Fibroblast of lung (primary cell): Measurements from ENCODE around the gene NCEH1. TPM values are rescaled to one million over a fixed set of nuclear protein-coding genes. Genes with fewer than 3 reads are reported as not detected.
A peak's percentile ranks its signal among the peaks of the same experiment; 100 is the strongest.
"Not testable (repeated sequence)": the region's sequence is repeated elsewhere in the genome, so short reads cannot be mapped to it uniquely, and the experiment has no call there.

Experiments
- DNase-seq, 2 donors: peaks; one replicate each; pipeline versions ENCODE4 v3.0.0 to v3.0.0-alpha.2; 2010; ENCODE audit warnings: low read depth in 2 of 2
- H2AFZ ChIP-seq: 2 replicates; pipeline ENCODE4 v1.5.1; 2012; ENCODE audit warnings: low read length, control low read depth, inconsistent platforms
- H3K27ac ChIP-seq: 2 replicates; pipeline ENCODE4 v1.5.1; 2011; ENCODE audit warnings: low read length, control low read depth; ENCODE audit not compliant: insufficient read depth
- H3K27me3 ChIP-seq: 2 replicates; pipeline ENCODE4 v1.5.1; 2011; ENCODE audit warnings: mild to moderate bottlenecking, low read length; ENCODE audit not compliant: control insufficient read depth, insufficient read depth
- H3K36me3 ChIP-seq: 2 replicates; pipeline ENCODE4 v1.5.1; 2011; ENCODE audit warnings: low read length; ENCODE audit not compliant: control insufficient read depth, insufficient read depth
- H3K4me1 ChIP-seq: 2 replicates; pipeline ENCODE4 v1.5.1; 2011; ENCODE audit warnings: low read length; ENCODE audit not compliant: control insufficient read depth, insufficient read depth; ENCODE audit errors: extremely low read depth
- H3K4me2 ChIP-seq: 2 replicates; pipeline ENCODE4 v1.5.1; 2011; ENCODE audit warnings: low read length, control low read depth; ENCODE audit not compliant: insufficient read depth; ENCODE audit errors: extremely low read depth
- H3K4me3 ChIP-seq, 4 experiments: fragments of 200-600 bp in 1 of 4; sonication (generic) in 1 of 4; replicated peaks in 1 of 4; 2 replicates each; pipeline ENCODE4 v1.5.1; 2011 to 2016; ENCODE audit warnings: low read length in 4 of 4, low read depth in 3 of 4, mild to moderate bottlenecking in 3 of 4, control low read depth in 2 of 4, inconsistent platforms in 1 of 4, mixed read lengths in 1 of 4; ENCODE audit not compliant: insufficient read depth in 1 of 4; ENCODE audit errors: control extremely low read depth in 1 of 4
- H3K79me2 ChIP-seq: 2 replicates; pipeline ENCODE4 v1.5.1; 2012; ENCODE audit warnings: mild to moderate bottlenecking, low read length, inconsistent platforms; ENCODE audit not compliant: control insufficient read depth, insufficient read depth
- H3K9ac ChIP-seq: 2 replicates; pipeline ENCODE4 v1.5.1; 2011; ENCODE audit warnings: mild to moderate bottlenecking, low read length, control low read depth; ENCODE audit not compliant: insufficient read depth
- H3K9me3 ChIP-seq: 2 replicates; pipeline ENCODE4 v1.5.1; 2012; ENCODE audit warnings: low read depth, low read length; ENCODE audit not compliant: control insufficient read depth, insufficient read depth
- H4K20me1 ChIP-seq: 2 replicates; pipeline ENCODE4 v1.5.1; 2011; ENCODE audit warnings: low read length; ENCODE audit not compliant: control insufficient read depth, insufficient read depth; ENCODE audit errors: extremely low read depth
- CTCF ChIP-seq, 2 donors: IDR thresholded peaks in 1 of 2; conservative IDR thresholded peaks in 1 of 2; 1 replicate in 1 of 2; 2 replicates in 1 of 2; pipeline ENCODE4 v1.5.1; 2011 to 2012; ENCODE audit warnings: low read length in 2 of 2, control low read depth in 1 of 2, inconsistent platforms in 1 of 2, low read depth in 1 of 2, mild to moderate bottlenecking in 1 of 2
- EZH2 ChIP-seq: IDR thresholded peaks from 2 replicates; pipeline ENCODE4 v1.5.1; 2012; ENCODE audit warnings: low read length, control low read depth, mild to moderate bottlenecking; ENCODE audit errors: missing control alignments
- polyA minus RNA-seq: library from RNA; depleted of rRNA, polyadenylated mRNA; stranded (reverse); fragments of >200 nt; gene quantifications from 2 replicates; pipeline ENCODE4 v1.2.3, GENCODE V29; 2011; ENCODE audit warnings: low replicate concordance
- polyA plus RNA-seq, 2 donors: library from polyadenylated mRNA; depleted of rRNA in 1 of 2; stranded (reverse) in 1 of 2; unstranded in 1 of 2; fragments of >200 nt; gene quantifications; 2 replicates each; pipeline ENCODE4 v1.2.1, GENCODE V29; 2011 to 2012; ENCODE audit warnings: missing spikeins in 1 of 2
- total RNA-seq: library from RNA; depleted of rRNA; stranded (reverse); fragments of >200 nt; gene quantifications from 2 replicates; pipeline ENCODE4 v1.2.1, GENCODE V29; 2014

The NCEH1 gene
- total RNA-seq: 3.1 and 9.9 TPM in 2 replicates
- polyA plus RNA-seq: 11.4 and 42.4 TPM in 2 replicates
- polyA plus RNA-seq (2012): 6.7 and 22.7 TPM in 2 replicates
- polyA minus RNA-seq: 5.5 and 21.2 TPM in 2 replicates

DNA sequence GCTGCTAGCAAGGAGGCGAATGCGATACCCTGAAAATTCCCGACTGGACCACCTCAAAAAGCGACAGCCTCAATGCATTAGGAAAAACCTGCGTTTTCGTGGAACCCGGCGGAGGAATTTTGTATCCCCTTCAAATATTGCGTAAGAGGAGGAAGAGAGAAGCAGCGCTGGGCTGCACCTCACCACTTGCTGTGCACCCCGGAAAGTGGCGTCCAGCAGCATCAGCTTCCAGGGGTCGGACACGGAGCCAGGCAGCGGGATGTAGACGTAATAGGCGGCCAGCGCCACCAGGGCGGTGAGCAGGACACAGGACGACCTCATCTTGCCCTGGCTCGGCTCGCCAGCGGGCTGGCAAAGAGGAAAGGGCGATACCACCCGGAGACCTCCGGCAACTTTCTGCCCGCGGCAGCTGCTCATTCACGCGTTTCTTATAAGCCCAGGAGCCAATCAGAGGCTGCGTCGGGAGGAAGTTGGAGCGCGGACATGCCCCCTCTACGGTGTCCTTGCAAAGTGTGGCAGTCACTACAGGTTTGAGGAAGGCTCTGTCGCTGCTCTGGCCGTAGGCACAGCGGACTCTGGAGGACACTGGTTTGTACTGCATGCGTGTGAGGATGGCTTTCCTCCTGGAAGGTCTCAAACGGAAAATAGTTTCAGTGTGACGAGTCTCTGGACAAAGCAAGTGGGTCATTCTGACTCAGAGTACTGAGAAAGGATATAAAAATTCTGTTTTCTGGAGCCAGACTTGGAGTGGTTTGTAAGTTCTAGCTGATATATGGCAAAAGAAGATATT lies at the start of gene NCEH1:
Gene NCEH1 (minus strand): TSS at position 404 of the 790 bp plus-strand sequence. CDS start 83 bp downstream, at position 321.
- Histone ChIP-seq H3K4me2 (peak within 1 kb of the TSS; percentile 92), H3K9ac (peak within 1 kb of the TSS; percentile 94), H3K4me1 (peaks cover 10% of the 10 kb centered on the region), H2AFZ (peak within 1 kb of the TSS; percentile 86), H3K9me3 (no peaks in the 10 kb centered on the region), H4K20me1 (no peaks in the 10 kb centered on the region), H3K4me3 (peak within 1 kb of the TSS; percentile 88 to 97 (median 94)), H3K79me2 (peaks cover 46% of the 10 kb centered on the region), H3K27ac (peak within 1 kb of the TSS; percentile 98), H3K36me3 (no peaks in the 10 kb centered on the region), H3K27me3 (no peaks in the 10 kb centered on the region)
- TF ChIP-seq CTCF (conservative IDR thresholded peaks at IDR 0.05 in 1 of 2, IDR thresholded peaks at IDR 0.05 in 1 of 2; ENCODE audit: low read depth in 1 of 2, low read length in 2 of 2): peak; percentile 69 to 82
- no peak for TF ChIP-seq EZH2
- DNase-seq: peak; percentile 95 to 99

DNA sequence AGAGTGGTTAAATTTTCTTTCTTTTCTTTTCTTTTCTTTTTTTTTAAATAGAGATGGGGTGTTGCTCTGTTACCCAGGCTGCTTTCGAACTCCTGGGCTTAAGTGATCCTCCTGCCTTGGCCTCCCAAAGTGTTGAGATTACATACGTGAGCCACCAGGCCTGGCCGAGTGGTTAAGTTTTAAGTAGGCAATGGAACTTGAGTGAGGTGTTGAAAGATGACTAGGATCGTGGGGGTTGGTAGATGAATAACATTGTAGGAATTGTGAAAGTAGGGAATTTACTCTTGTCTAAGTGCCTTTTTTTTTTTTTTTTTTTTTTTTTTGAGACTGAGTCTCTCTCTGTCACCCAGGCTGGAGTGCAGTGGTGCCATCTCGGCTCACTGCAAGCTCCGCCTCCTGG lies 49.5 kb upstream of the NCEH1 start:
- not testable (repeated sequence) for H3K4me1 ChIP-seq, H3K27me3 ChIP-seq, H2AFZ ChIP-seq, H4K20me1 ChIP-seq, H3K4me3 ChIP-seq, H3K4me2 ChIP-seq, H3K36me3 ChIP-seq, H3K79me2 ChIP-seq, H3K9me3 ChIP-seq, H3K9ac ChIP-seq
- DNase-seq: peak in 1 of 2 donors; percentile 33
- H3K27ac ChIP-seq: peak overlapping the region; percentile 10

DNA sequence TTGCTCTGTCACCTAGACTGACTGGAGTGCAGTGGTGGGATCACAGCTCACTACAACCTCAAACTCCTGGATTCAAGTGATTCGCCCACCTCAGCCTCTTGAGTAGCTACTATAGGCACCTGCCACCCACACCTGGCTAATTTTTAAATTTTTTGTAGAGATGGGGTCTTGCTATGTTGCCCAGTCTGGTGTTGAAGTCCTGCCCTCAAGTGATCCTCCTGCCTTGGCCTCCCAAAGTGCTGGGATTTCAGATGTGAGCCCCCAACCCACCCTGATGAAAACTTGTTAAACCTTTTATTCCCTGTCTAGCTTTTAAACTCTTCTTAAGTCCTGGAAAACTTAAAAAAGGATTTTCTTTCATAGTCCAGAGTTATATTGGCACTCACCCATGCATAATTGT lies 42.3 kb upstream of the NCEH1 start:
- H3K4me1 ChIP-seq: peaks cover 11% of the 10 kb centered on the region
- H3K79me2 ChIP-seq: peaks cover 55% of the 10 kb centered on the region
- H3K27me3 ChIP-seq: no peaks in the 10 kb centered on the region
- H3K27ac ChIP-seq: no peak overlapping the region
- H2AFZ ChIP-seq: no peak overlapping the region
- DNase-seq: no peak
- H3K9ac ChIP-seq: no peak overlapping the region
- peaks cover 1% of the 10 kb centered on the region for H3K36me3 ChIP-seq
- H3K4me3 ChIP-seq: no peak overlapping the region
- no peaks in the 10 kb centered on the region for H4K20me1 ChIP-seq
- H3K9me3 ChIP-seq: no peaks in the 10 kb centered on the region
- TF ChIP-seq EZH2: no peak
- TF ChIP-seq CTCF (conservative IDR thresholded peaks at IDR 0.05 in 1 of 2, IDR thresholded peaks at IDR 0.05 in 1 of 2; ENCODE audit: low read depth in 1 of 2, low read length in 2 of 2): no peak
- H3K4me2 ChIP-seq: no peak overlapping the region
